Dedifferentiated amniotic fluid mesenchymal stem cell (primary cell): ENCODE data around the gene ENC1.

Experiments used
- DNase-seq: peaks from one replicate; pipeline ENCODE4 v3.0.0-alpha.2; 2016; ENCODE audit errors: extremely low spot score

The ENC1 gene

GRCh38 chr5:74608736-74609601 lies 31.6 kb downstream of the ENC1 start:
- no peak for DNase-seq

GRCh38 chr5:74605759-74606158 lies 34.8 kb downstream of the ENC1 start:
- no peak for DNase-seq

- no peak for DNase-seq
Measured at GRCh38 chr5:74603376-74603775, 37.2 kb downstream of the ENC1 start.

DNA sequence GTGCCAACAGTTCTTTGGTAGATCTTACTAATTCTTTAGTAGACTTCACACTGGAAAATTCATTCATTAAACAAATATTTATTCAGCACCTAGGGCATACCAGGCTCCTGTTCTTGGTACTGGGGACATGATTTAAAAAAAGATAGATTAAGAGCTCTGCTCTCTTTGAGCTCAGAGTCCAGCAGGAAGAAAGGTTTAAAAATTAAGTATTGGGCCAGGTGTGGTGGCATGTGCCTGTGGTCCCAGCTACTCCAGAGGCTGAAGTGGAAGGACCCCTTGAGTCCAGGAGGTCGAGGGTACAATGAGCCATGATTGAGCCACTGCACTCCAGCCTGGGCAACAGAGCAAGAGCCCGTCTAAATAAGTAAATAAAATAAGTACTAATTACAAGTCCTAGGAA lies 41.4 kb downstream of the ENC1 start:
- no peak for DNase-seq

DNA sequence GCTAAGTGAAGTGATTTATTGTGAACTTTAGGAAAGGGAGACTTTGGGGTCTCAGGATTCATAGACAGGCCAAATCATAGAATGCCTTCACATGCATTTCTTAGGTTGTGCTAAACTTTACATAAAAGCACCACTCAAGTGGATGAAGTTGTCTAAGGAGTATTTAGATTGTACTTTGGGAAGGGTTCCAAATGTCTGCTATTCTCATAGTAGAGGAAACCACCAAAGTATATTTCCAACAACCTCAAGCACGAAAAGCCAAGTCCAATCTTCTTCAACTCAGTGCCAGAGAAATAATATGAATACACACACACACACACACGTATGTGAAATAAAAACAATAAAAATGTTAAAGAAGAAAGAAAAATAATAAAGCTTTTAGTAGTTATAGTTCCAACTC lies 41.8 kb downstream of the ENC1 start:
- no peak for DNase-seq

GRCh38 chr5:74596927-74597326 lies 43.6 kb downstream of the ENC1 start:
- DNase-seq, result no peak

- DNase-seq, result no peak
Measured at GRCh38 chr5:74595143-74595925, 45.2 kb downstream of the ENC1 start.

DNA sequence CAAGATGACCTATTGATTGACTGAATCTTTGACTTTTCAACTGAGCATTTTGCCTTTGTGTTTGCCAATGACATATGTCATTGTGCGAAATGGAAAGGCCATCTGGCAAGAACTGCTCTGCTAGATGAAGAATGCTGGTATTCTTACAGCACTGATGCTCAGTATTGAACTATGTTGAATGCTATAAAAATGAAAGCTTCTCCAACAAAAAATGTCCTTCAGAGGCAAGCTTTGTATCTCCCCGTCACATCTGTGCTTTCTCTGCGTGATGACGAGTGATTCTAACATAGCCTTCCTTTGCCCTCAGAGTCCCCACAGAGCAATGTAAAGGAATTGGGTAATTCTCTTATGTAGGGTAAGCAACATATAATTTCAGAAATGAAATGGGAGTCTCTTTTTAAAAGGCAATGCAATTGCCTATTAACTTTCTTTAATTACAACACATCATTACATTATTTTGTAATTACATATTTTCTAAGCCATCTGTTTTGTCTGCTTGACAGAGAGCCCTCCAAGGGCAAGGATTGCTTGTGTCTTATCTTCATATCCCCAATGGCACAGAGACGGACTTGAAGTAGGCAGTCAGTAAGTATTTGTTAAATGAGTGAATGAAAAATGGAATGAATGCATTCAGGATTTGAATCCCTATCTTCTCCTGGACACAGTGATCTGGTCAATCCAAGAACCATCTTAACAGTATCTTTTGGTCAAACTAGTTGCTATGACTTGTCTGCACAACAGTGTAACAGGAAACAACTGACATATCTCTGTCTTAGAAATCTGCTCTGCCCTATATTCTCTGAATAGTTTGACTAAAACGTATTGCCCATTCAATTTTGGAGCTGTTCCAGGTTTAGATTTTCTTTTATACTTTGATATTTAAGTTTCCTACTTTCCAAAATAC lies 46.1 kb downstream of the ENC1 start:
- no peak for DNase-seq

DNA sequence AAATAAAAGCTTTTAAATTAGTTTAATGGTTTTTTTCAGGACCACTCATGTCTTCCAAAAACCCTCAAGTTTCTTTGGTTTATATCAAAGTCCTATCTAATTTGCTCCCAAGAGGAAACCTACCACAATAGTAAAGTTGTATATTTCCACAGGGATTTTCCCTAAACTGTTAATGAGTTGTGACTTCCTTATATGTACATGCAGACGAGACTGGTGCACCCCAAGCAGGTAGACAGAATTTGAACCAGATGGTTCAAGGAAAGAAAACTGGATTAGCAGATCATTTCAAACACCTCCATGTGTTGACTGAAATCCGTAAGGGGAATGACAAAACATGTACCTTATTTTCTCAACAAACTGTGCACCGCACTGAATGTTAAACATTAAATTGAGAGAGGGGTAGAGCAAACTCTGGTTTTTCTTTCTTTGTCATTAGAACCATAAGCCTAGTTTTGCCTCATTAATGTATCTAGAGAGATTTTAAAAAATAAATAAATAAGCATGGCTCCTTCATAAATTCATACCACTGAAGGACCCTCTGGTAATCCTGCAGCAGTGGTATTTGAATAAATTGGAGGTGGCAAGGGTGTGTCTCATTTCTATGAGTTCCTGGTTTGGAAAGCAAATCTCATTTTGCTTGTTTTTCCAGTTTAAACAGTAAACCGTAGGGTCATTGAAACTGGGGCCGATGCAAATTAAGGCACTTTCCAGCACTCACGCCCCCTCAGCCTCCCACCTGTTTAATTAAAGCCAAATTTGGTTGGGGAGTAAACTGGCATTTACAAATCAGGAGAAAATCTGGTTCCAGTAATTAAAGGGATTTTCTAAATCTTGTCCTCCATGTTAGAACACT lies 51.1 kb downstream of the ENC1 start:
- DNase-seq, result no peak

DNA sequence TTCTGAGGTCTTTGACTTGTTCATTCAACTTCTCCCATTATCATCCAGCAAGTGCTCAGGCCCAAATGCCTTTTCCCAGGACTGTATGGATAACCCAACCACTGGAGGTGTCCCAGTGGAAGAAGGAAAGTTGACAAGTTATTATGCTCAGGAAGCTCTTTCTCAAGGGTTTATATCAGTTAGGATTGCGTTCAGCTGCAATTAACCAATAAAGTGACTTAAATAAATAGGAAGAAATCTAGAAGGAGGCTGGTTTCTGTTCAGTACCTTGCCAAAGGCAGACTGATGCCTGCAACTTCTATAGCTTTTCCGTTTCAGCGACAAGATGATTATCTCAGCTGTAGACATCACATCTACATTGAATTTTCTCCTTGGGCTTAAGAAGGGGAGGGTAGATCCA lies 52.1 kb downstream of the ENC1 start:
- no peak for DNase-seq

DNA sequence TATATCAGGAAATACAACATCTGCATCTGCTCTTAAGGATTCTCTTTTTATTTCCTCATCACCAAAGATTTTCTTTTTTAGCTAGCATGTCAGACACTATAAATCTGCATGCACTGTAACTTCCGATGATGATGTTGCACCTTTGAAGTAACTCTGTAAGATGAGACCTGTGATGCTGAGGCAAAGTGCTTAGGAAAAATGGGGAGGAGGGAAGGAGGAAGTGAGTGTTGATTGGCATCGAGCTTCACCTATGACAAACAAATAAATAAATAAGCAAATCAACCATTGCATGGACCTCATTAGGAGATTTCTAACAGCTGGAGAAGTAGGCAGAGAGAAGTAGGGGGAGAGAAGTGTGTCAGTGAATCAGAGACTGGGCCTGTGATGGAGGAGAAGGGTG lies 52.6 kb downstream of the ENC1 start:
- DNase-seq, result no peak

DNA sequence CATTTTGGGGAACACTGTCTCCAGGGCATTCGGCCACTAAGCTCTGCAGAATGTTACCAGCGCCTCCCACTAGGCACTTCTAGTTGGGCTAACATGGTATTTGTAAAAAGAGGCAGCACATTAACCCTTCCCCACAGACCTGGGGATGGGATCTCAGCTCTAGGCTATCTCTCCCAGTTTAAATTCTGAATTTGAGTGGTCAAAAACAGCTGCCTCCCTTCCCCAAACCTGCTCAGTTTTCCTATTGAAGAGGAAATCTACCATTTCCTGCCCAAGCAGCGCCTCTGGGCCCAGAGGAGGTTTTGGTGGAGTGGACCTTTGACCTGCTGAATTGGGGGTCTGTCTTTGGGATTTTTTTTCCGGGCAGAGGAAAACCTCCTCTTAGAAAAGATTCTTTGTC lies 53.2 kb downstream of the ENC1 start:
- no peak for DNase-seq

DNA sequence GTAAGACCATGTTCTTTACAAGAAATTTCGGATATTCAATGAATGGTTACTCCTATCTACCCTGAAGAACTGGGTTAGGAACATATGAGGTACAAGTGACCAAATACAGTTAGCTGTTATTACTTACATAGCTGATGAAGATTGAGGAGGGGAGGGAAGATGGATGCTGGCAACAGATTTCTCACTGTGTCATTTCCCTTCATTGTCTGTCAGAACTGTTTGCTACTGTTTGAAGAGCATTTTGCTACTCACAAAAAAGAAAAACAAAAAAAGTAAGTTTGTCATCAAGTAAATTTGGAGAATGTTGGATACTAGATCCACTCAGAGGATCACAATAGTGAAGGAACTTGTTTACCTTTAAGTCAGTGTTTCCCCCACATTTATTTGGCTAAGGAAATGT lies 53.7 kb downstream of the ENC1 start:
- DNase-seq, result no peak

GRCh38 chr5:74582853-74583252 lies 57.7 kb downstream of the ENC1 start:
- no peak for DNase-seq

- no peak for DNase-seq
Measured at GRCh38 chr5:74581988-74582365, 58.6 kb downstream of the ENC1 start.

DNA sequence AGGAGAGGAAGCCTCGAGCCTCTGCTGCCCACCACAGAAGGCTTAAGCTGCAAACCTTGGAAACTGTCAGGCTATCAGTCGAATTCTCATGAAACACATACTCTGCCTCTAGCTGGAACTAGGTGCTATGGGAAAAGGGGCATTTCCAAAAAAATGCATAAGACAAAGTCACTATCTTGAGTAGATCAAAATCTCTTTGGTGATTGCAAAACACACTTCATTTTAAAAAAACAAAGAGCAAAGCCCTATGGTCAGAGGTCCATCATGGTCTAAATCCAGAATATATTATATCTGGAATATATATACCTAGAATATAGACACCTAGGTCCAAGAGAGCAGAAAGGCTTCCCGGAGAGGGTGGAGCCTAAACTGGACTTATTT lies 59.8 kb downstream of the ENC1 start:
- no peak for DNase-seq

GRCh38 chr5:74579215-74579614 lies 61.3 kb downstream of the ENC1 start:
- DNase-seq, result no peak

DNA sequence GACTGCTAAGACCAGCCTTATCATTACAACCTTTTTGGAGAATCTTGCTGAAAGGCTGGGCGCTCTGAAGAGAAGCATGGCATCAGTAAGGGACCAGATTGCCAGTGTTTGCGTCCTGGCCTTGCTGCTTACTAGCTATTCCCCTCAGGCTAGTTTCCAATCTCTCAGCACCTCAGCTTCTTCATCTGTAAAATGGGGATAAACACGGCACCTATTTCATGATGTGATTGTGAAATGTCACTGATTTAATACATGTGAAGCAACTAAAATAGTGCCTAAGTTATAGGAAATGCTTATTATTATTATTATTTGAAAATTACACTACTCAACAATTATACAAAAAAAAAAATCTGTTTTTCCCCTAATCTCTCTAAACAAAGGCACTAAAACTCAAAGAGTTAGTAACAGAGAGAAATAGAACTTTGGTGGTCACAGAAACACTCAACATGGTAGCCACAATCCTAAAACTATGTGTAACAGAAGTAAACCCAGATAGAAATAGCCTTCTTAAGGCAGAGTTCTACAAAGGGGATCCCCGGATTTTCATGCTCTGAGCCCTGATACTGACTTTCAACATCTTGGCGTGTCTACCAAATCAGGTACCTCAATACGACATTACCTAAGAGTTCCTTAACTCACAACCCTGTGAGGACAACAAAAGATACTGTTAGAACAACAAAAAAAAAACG lies 62.0 kb downstream of the ENC1 start:
- no peak for DNase-seq
